Breast epithelium (tissue), 4 donors: ENCODE results near the gene PLPPR1. TPM values are rescaled to one million over a fixed set of nuclear protein-coding genes. Genes with fewer than 3 reads are reported as not detected.

Experiments
- DNase-seq, 2 donors: peaks; one replicate each; pipeline ENCODE4 v3.0.0-alpha.2; 2019; ENCODE audit warnings: low spot score in 2 of 2
- H3K27ac ChIP-seq, 2 donors: fragments of 200-600 bp; sonication (generic) in 1 of 2; one replicate each; pipeline ENCODE4 v1.5.1; 2016 to 2019; ENCODE audit warnings: mild to moderate bottlenecking in 1 of 2
- H3K27me3 ChIP-seq, 2 donors: fragments of 200-600 bp; sonication (generic) in 1 of 2; one replicate each; pipeline versions ENCODE4 v1.5.1 to v1.6.0; 2017 to 2019; ENCODE audit warnings: control low read depth in 1 of 2, mild to moderate bottlenecking in 1 of 2
- H3K36me3 ChIP-seq: fragments of 200-600 bp; one replicate; pipeline ENCODE4 v1.5.1; 2019
- H3K4me1 ChIP-seq, 2 donors: fragments of 200-600 bp; sonication (generic); one replicate each; pipeline ENCODE4 v1.5.1; 2016 to 2019; ENCODE audit warnings: control low read depth in 1 of 2
- H3K4me3 ChIP-seq, 3 donors: fragments of 200-600 bp; sonication (generic); 1 replicate in 2 of 3; 2 replicates in 1 of 3; pipeline ENCODE4 v1.5.1; 2016 to 2019; ENCODE audit warnings: mild to moderate bottlenecking in 3 of 3, moderate library complexity in 2 of 3
- H3K9me3 ChIP-seq, 2 donors: fragments of 200-600 bp; sonication (generic) in 1 of 2; one replicate each; pipeline ENCODE4 v1.5.1; 2016 to 2019; ENCODE audit warnings: control low read depth in 1 of 2
- POLR2A ChIP-seq: fragments of 450-650 bp; IDR thresholded peaks from one replicate; pipeline ENCODE4 v1.6.1; 2016; ENCODE audit warnings: antibody characterized with exemption, mild to moderate bottlenecking, moderate library complexity
- POLR2AphosphoS5 ChIP-seq, 3 donors: sonication (generic); formaldehyde crosslinking; IDR thresholded peaks; one replicate each; pipeline ENCODE4 v1.6.1; 2017; ENCODE audit warnings: antibody characterized with exemption in 3 of 3
- intact Hi-C: fragments of 100-400 bp; cut with DNase I; formaldehyde crosslinking; loops from one replicate; pipeline ENCODE4 v1.15.1; 2023; ENCODE audit warnings: low total_unique reads
- total RNA-seq, 3 donors: library from RNA; depleted of rRNA; stranded (reverse); fragments of >200 nt; gene quantifications; one replicate each; pipeline ENCODE4 v1.1.0, GENCODE V29; 2016
- TF ChIP-seq, protein P1 (sequence below), 3 donors: fragments of 450-650 bp; IDR thresholded peaks; one replicate each; pipeline ENCODE4 v1.5.1; 2016 to 2017; ENCODE audit warnings: antibody characterized with exemption in 3 of 3, mild to moderate bottlenecking in 3 of 3, moderate library complexity in 3 of 3

PLPPR1 gene
- total RNA-seq, 3 donors from 2014 or later: 0.66 to 2.2 TPM; not detected in 1

DNA sequence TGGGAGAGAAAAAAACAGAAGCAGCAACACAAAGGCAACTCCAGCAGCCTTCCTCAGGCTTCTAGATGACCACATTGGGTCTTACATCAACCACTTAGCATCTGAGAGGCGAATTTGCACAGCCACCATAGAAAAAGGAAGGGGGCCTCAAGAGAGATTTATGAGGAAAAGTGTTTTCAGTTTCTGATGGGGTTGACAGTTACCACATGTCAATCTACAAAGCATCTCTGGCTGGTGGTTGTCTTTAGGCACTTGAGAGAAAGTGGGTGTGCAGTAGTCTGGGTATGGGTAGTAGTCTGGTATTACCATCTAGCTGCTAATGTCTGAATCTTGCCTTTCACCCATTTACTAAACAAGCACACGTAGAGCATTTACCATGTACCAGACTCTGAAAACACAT lies 218.8 kb downstream of the PLPPR1 start:
- H3K27me3 ChIP-seq: no peaks in the 10 kb centered on the region
- intact Hi-C loops: no loop called here
- no peaks in the 10 kb centered on the region for H3K4me1 ChIP-seq
- TF ChIP-seq, protein P1, sequence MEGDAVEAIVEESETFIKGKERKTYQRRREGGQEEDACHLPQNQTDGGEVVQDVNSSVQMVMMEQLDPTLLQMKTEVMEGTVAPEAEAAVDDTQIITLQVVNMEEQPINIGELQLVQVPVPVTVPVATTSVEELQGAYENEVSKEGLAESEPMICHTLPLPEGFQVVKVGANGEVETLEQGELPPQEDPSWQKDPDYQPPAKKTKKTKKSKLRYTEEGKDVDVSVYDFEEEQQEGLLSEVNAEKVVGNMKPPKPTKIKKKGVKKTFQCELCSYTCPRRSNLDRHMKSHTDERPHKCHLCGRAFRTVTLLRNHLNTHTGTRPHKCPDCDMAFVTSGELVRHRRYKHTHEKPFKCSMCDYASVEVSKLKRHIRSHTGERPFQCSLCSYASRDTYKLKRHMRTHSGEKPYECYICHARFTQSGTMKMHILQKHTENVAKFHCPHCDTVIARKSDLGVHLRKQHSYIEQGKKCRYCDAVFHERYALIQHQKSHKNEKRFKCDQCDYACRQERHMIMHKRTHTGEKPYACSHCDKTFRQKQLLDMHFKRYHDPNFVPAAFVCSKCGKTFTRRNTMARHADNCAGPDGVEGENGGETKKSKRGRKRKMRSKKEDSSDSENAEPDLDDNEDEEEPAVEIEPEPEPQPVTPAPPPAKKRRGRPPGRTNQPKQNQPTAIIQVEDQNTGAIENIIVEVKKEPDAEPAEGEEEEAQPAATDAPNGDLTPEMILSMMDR (IDR thresholded peaks at IDR 0.05): no peak
- TF ChIP-seq POLR2AphosphoS5 (IDR thresholded peaks at IDR 0.05): no peak
- no peak for TF ChIP-seq POLR2A
- H3K27ac ChIP-seq: no peak overlapping the region
- H3K4me3 ChIP-seq: no peak overlapping the region
- DNase-seq: no peak
- no peaks in the 10 kb centered on the region for H3K9me3 ChIP-seq
- no peaks in the 10 kb centered on the region for H3K36me3 ChIP-seq

- no peaks in the 10 kb centered on the region for H3K4me1 ChIP-seq
- TF ChIP-seq POLR2A (no peak), POLR2AphosphoS5 (IDR thresholded peaks at IDR 0.05) (no peak)
- TF ChIP-seq, protein P1 (IDR thresholded peaks at IDR 0.05): no peak
- H3K36me3 ChIP-seq: no peaks in the 10 kb centered on the region
- no peak overlapping the region for H3K27ac ChIP-seq
- no peak for DNase-seq
- H3K27me3 ChIP-seq: no peaks in the 10 kb centered on the region
- no peak overlapping the region for H3K4me3 ChIP-seq
- intact Hi-C loops: loop anchor here (5.0 kb wide), 1 partner anchor 227 kb away; no protein-coding TSS in a partner anchor
- H3K9me3 ChIP-seq: no peaks in the 10 kb centered on the region
These were observed 226.4 kb downstream of the PLPPR1 start for GRCh38 chr9:101254733-101255433.

GRCh38 chr9:101264727-101265126 lies 236.2 kb downstream of the PLPPR1 start:
- H3K27me3 ChIP-seq: no peaks in the 10 kb centered on the region
- H3K4me3 ChIP-seq: no peak overlapping the region
- no peaks in the 10 kb centered on the region for H3K4me1 ChIP-seq
- H3K9me3 ChIP-seq: no peaks in the 10 kb centered on the region
- no peak for DNase-seq
- intact Hi-C loops: no loop called here
- H3K27ac ChIP-seq: no peak overlapping the region
- TF ChIP-seq, protein P1 (IDR thresholded peaks at IDR 0.05): no peak
- TF ChIP-seq POLR2AphosphoS5 (IDR thresholded peaks at IDR 0.05): no peak
- no peak for TF ChIP-seq POLR2A
- no peaks in the 10 kb centered on the region for H3K36me3 ChIP-seq

DNA sequence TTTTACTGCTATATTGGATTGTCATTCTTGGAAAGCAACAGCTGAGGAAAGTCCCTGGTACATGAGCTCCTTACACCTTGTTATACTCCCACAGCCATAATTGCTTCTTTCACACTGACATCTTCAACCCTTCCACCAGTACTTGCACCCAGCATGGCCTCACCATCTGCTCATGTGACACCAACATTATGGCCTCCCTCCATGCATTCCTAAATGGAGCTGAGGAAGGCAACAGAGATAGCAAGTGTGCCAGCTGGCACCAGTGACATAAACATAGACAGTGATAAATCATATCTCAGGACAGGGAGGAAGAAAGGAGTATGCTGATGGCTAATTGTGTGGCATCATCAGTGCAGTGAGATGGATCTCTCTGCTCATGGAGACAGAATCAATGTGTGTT lies 236.7 kb downstream of the PLPPR1 start:
- no peak for DNase-seq

DNA sequence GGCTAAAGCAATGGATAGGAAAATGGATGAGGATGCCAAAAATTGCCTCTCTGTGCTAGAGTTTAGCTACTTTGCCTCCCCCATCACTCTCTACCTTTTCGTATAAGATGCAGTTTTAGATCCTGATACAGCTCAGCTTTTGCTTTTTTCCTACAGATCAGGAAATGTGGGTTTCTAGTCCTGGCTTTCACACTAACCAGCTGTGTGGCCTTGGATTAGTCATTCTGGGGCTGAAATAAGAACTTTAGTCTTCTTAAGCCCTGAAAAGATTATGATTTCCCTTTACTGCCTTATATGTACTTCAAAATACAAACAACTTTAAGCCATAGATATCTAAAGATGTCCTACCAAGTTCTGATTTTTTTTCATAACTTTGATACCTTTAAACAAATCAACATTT lies 239.9 kb downstream of the PLPPR1 start:
- Histone ChIP-seq H3K36me3 (no peaks in the 10 kb centered on the region), H3K4me3 (no peak overlapping the region), H3K4me1 (no peaks in the 10 kb centered on the region), H3K27ac (no peak overlapping the region), H3K27me3 (no peaks in the 10 kb centered on the region), H3K9me3 (no peaks in the 10 kb centered on the region)
- TF ChIP-seq POLR2A (no peak), POLR2AphosphoS5 (IDR thresholded peaks at IDR 0.05) (no peak)
- TF ChIP-seq, protein P1 (IDR thresholded peaks at IDR 0.05): no peak
- intact Hi-C loops: no loop called here
- DNase-seq: no peak

More for the DNA sequence above, 236.7 kb downstream of the PLPPR1 start:
- intact Hi-C loops: no loop called here
- no peaks in the 10 kb centered on the region for H3K27me3 ChIP-seq
- H3K4me3 ChIP-seq: no peak overlapping the region
- no peaks in the 10 kb centered on the region for H3K4me1 ChIP-seq
- H3K9me3 ChIP-seq: no peaks in the 10 kb centered on the region
- H3K36me3 ChIP-seq: no peaks in the 10 kb centered on the region
- TF ChIP-seq, protein P1 (IDR thresholded peaks at IDR 0.05): no peak
- TF ChIP-seq POLR2AphosphoS5 (IDR thresholded peaks at IDR 0.05) (no peak), POLR2A (no peak)
- no peak overlapping the region for H3K27ac ChIP-seq
